ENCODE results near the gene IPMK.

The IPMK gene

DNA sequence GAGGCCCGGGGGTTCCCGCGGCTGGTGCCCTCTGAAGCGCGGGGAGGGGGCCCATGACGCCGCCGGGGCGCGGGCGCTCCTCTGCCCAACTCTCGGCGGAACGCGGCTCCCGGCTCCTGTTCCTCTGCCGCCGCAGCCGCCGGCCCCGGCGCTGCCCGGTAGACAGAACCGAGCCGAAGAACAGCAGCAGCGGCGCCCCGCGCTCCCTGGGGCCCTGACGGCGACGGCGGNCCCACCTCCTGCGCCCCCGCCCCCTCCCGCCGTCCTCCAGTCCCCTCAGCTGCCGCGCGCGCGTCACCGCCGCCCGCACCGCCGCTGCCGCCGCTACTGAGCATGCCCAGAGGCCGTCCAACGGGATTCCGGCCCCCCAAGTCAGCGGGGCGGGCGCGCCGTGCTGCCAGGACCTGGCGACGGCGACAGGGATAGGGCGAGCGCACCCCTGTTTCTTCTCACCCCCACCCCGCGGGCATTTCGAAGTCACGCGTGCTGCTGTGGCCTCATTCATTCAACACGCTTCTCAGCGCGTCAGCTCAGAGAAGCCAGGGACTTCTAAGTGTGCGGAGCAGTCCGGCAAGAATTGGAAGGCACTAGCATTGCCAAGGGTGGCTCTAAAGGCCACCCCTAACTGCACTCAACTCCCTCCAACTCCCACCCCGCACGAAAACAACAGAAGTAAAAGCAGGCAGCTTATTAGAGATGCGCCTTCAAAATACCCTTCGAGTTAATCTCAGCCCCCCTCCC is at the start of gene IPMK:
TSS of gene IPMK (minus strand) at position 182 of the 741 bp plus-strand sequence. CDS start 283 bp downstream, outside the sequence.
- peak; percentile 73 for DNase-seq

DNA sequence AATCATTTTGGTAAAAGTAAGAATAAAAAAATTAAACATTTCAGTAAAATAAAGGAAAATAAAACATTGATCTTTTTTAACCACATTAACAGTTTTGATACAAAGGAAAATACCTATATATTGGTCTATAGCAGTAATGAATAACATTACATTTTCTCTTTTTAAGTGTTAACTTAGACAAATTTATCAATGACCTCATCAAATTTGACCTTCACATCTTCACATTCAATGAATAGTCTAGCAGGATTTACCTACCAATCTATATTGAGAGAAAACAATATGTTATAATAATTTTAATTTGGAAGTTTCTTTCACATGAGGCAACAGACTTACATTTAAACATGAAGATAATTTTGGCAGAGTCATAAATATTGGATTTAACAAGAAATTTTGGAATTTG is 49.2 kb upstream of the IPMK start:
- no peak for DNase-seq

GRCh38 chr10:58311026-58311425 is 43.3 kb upstream of the IPMK start:
- DNase-seq, result no peak

GRCh38 chr10:58307676-58308075 is 40.0 kb upstream of the IPMK start:
- no peak for DNase-seq

DNA sequence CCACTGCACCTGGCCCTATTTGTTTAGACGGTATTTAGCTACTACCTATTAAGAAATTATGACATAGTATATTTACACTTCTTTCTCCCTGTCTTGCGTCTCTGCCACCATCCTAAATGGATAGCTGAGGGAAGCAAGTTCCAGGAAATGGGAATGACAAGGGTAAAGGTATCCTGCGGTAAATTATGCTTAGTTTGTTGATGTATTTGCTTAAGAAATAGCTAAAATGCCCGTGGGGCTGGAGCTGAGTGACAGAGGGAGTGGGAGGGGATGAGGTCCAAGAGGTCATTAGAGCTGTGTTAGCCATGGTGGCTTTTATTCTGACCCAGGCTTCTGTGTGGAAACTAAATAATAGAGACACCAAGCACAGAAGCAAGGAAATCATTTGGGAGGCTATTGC is 38.1 kb upstream of the IPMK start:
- DNase-seq, result no peak

DNA sequence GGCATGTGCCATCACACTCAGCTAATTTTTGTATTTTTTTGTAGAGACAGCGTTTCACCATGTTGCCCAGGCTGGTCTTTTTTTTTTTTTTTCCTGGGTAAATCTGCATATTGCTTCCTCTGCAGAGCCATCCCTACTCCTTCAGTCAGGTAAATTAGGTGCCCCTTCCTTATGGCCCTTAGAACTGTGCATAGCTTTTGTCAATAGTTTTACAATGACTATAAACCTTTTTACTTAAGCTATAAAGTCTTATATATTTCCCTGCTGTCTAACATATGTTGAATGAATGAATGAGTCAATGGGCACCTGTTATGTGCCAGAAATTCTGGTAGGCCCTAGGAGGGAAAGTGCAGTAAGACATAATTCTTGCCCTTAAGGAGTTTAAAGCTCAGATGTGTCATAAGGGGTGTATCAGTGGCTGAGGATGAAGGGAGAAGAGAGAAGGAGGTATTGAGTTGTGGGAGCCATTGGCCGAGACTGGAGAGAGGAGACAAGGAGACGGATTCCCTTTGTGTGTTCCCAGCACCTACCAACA is 36.5 kb upstream of the IPMK start:
- DNase-seq, result no peak

GRCh38 chr10:58302254-58302653 is 34.6 kb upstream of the IPMK start:
- DNase-seq, result no peak

- DNase-seq, result no peak
Measured at GRCh38 chr10:58300676-58301075, 33.0 kb upstream of the IPMK start.

DNA sequence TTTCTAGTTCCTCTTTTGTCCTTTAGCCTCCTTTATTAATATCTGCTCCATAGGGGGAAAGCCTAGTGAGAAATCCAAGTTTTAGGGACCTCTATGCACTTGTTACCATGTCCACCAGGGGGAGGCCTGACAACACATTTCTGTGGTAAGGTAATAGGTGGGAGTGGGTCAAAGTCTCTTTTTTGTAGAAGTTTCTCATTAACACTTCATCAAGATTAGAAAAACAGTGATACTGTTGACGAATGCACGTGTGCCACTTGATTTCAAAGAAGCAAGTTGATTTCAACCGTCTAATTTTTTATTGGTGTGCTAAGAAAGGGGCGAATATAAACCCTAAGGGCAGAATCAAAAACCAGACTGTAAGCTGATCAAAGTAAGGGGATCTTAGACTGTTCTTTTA is 31.9 kb upstream of the IPMK start:
- peak; percentile 34 for DNase-seq

GRCh38 chr10:58293989-58294388 is 26.3 kb upstream of the IPMK start:
- DNase-seq, result no peak

DNA sequence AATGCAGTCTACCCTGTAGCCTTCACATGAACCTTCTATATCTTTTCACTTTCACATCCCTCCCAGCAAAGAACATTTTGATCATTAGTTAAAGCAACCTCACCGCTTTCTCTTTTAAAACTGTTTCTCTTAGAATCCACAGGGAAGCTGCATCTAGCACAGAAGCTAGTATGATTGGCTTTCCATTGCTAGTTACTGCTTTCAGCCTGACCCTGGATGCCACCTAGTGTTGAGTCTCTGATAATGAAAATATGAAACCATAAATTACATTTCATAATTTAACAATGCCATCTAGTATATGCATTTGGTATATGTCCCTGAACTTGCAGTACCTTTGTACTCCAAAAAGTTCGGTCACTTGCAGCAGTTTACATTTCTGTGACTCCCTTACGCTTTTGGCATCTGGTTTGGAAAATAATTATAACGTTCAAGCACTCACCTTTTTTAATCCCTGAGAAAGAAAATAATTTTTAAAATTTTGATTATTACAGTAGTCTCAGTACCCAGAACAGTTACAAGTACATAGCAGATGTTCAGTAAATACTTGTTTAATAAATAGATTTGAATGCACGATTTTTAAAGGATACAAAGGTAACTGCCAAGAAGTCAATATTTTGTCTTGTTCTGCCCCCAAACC is 24.0 kb upstream of the IPMK start:
- peak; percentile 40 for DNase-seq

- no peak for DNase-seq
Measured at GRCh38 chr10:58282615-58283014, 14.9 kb upstream of the IPMK start.

- DNase-seq, result peak; percentile 69
Measured at GRCh38 chr10:58281092-58281752, 13.5 kb upstream of the IPMK start.

DNA sequence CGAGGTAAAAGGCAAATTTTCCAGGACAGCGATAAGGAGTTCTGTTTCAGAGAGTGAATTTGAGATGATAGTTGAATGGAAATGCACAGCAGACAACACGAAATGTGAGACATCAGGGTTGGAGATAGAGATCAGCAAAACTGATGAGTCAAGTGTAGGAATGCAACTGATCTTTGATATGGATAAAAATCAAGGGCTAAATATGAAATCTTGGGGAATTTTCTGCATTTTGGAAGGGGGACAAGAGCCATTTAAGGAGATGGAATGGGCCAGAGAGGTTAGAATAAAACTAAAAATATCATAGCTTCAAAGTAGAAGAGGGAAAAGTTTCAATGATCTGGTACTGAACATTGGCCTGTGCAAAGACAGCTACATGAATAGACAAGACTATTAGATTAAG is 12.8 kb upstream of the IPMK start:
- DNase-seq, result no peak

GRCh38 chr10:58278962-58279307 is 11.2 kb upstream of the IPMK start:
- no peak for DNase-seq

- no peak for DNase-seq
Measured at GRCh38 chr10:58278274-58278961, 10.7 kb upstream of the IPMK start.

DNA sequence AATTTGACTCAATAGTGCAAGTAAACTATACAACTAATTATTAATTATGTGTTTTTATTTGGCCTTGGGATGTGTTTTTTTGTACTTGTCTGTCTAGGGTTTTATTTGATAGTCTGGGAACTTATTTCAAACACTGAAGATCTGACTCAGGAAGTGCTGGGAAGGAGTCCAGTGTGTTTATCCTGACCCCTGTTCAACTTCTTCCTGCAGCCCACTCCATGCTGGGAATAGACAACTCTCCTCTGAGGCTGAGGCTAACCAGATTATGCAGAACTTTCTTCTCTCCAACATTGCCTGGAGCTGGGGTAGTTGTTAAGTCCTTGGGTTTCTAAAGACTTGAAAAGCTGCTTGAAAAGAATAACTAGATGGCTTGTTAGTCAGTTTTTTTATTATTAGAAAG is 8.2 kb upstream of the IPMK start:
- peak; percentile 15 for DNase-seq

- DNase-seq, result no peak
Measured at GRCh38 chr10:58275261-58275660, 7.6 kb upstream of the IPMK start.

- peak; percentile 20 for DNase-seq
Measured at GRCh38 chr10:58269782-58270290, 2.1 kb upstream of the IPMK start.

DNA sequence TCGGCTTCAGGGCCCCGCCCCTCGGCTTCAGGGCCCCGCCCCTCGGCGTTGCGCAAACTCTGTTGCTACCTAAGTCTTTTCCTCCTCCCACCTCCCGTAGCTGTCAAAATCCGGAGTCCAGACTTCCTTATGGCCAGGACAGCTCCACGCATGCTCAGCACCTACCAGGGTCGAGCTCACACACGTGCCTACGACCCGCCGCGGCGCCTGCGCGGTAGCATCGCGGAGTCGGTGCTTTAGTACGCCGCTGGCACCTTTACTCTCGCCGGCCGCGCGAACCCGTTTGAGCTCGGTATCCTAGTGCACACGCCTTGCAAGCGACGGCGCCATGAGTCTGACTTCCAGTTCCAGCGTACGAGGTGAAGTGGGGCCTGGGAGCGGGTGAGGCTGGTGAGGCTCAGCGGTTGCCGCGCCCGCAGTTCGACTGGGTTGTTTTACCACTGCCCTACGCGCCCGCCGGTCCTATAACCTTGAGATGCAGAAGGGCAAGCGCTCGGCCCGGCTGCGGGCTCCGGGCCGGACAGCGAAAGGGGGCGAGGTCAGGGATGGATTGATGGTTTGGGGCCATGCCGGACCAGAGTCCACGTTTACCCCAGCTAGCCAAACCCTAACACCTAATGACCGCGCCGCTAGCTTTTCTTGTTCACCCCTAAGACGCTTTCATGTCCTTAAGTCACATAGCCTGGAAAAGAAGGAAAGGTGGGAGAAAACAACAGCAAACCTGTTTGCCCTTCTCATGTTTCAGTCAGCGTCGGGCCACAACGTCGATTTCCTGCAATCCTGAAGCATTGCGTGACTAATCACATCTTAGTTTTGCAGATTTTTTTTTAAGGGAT is 1.5 kb upstream of the IPMK start, which contains the start of gene CISD1:
TSS of gene CISD1 (plus strand) at position 217 of the 836 bp plus-strand sequence. CDS start at position 329, 112 bp downstream.
- DNase-seq, result peak; percentile 95

DNA sequence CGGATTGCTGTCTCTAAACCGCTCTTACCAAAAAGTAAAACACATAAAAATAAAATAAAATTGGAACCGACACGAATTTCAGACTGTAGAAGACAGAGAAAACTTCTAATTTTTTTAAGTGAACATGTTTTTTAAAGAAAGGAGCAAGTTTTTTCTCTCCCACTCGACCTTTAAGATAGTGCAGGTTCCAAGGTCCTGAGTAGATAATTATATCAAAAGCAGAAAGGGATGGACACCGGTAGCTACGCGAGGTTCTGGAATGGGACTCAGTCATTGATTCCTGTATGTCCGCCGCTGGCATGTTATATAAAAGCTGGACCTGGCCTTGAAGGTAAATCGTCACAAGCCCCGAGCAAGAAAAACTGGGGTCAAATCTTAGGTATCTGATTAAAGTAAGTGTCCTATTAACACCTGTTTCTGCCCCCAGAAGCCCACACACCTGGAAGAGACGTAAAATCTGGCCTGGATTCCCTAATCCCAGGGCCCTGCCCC is 806 bp upstream of the IPMK start:
- DNase-seq, result no peak
